ENCODE results near the gene MARS2. TPM values are rescaled to one million over a fixed set of nuclear protein-coding genes. Genes with fewer than 3 reads are reported as not detected.

The MARS2 gene
- total RNA-seq (2014; rRNA removed; shearing (Covaris generic)) = 6.6 and 7.1 TPM in 2 replicates

GRCh38 chr2:197705121-197705911 lies at the start of gene MARS2:
MARS2 (plus strand) TSS chr2:197705369; CDS start chr2:197705406, 37 bp downstream.

GRCh38 chr2:197675246-197675645 lies 29.9 kb upstream of the MARS2 start, which contains the start of gene RFTN2:
RFTN2 (minus strand) TSS chr2:197675587; CDS start chr2:197675458, 129 bp downstream.

Other genes starting within 250 kb of the MARS2 start
- gene HSPD1, start 205.5 kb upstream of the MARS2 start, total RNA-seq (2014; rRNA removed; shearing (Covaris generic)) = 308 and 401 TPM in 2 replicates
- 188 and 208 TPM in 2 replicates for gene HSPE1, start 205.0 kb upstream of the MARS2 start, total RNA-seq (2014; rRNA removed; shearing (Covaris generic))
- 14.8 and 21.1 TPM in 2 replicates for gene MOB4, start 189.3 kb upstream of the MARS2 start, total RNA-seq (2014; rRNA removed; shearing (Covaris generic))
- gene RFTN2, start 29.8 kb upstream of the MARS2 start, total RNA-seq (2014; rRNA removed; shearing (Covaris generic)) = 0.88 and 2.3 TPM in 2 replicates
- not detected in 2 replicates for gene BOLL, start 80.0 kb downstream of the MARS2 start, total RNA-seq (2014; rRNA removed; shearing (Covaris generic))
- gene PLCL1, start 99.2 kb downstream of the MARS2 start, total RNA-seq (2014; rRNA removed; shearing (Covaris generic)) = 0.08 and 0.16 TPM in 2 replicates

Measured in A375 (cell line).